HepG2 (cell line): ENCODE data around the gene P2RX6. TPM values are rescaled to one million over a fixed set of nuclear protein-coding genes. Genes with fewer than 3 reads are reported as not detected.

Experiments used
- ATAC-seq: fragments of 200-7000 bp; cut with Tn5 transposase; 3 replicates; pipeline ENCODE4 v1.9.1; 2020; ENCODE audit warnings: mild to moderate bottlenecking, moderate library complexity
- BruUV-seq: library from RNA; stranded (reverse); fragments of 400-500 nt; replicated peaks from 2 replicates; lab custom pipeline; 2021; lab: Mats Ljungman, UMichigan
- CTCF ChIA-PET: fragments of 300-600 bp; formaldehyde crosslinking; extraction: SDS; loops from one replicate; lab custom pipeline; 2021; ENCODE audit warnings: low total read pairs, inconsistent platforms, low intra/inter-chr PET ratio; lab: Yijun Ruan, JAX
- POLR2A ChIA-PET: fragments of 350-600 bp; sonication (Branson Sonifier 250); formaldehyde crosslinking; loops from one replicate; lab custom pipeline; 2020; ENCODE audit warnings: antibody characterized with exemption, inconsistent platforms; lab: Yijun Ruan, JAX
- DNase-seq: peaks from one replicate; pipeline ENCODE4 v3.0.0-alpha.2; 2015; ENCODE audit warnings: low spot score
- FAIRE-seq: peaks from 3 replicates; lab custom pipeline; 2011; peaks lifted over from hg19 to GRCh38; lab: Jason Lieb, UNC
- H2AFZ ChIP-seq: one replicate; pipeline ENCODE4 v1.6.1; 2011; ENCODE audit warnings: low read length, inconsistent platforms
- H3K27ac ChIP-seq: fragments of 300-600 bp; 3 replicates; pipeline ENCODE4 v1.8.0; 2011; ENCODE audit warnings: mixed run types, mild to moderate bottlenecking, mixed read lengths, low read length, inconsistent platforms; ENCODE audit not compliant: insufficient read depth; ENCODE audit errors: extremely low read length
- H3K27me3 ChIP-seq, 2 experiments: fragments of 200-600 bp in 1 of 2; 2 replicates in 1 of 2; 3 replicates in 1 of 2; pipeline versions ENCODE4 v1.6.0 to v1.8.0; 2011; ENCODE audit warnings: low read length in 2 of 2, mild to moderate bottlenecking in 2 of 2, moderate library complexity in 2 of 2, inconsistent platforms in 1 of 2; ENCODE audit not compliant: insufficient read depth in 2 of 2, control insufficient read depth in 1 of 2
- H3K36me3 ChIP-seq, 2 experiments: fragments of 200-600 bp in 1 of 2; replicated peaks in 1 of 2; 2 replicates in 1 of 2; 3 replicates in 1 of 2; pipeline versions ENCODE4 v1.5.1 to v1.8.0; 2011; ENCODE audit warnings: low read length in 2 of 2, inconsistent platforms in 1 of 2; ENCODE audit not compliant: insufficient read depth in 2 of 2, control insufficient read depth in 1 of 2
- H3K4me1 ChIP-seq: 2 replicates; pipeline ENCODE4 v1.5.1; 2012; ENCODE audit warnings: low read length, inconsistent platforms; ENCODE audit not compliant: insufficient read depth
- H3K4me2 ChIP-seq: 2 replicates; pipeline ENCODE4 v1.6.0; 2011; ENCODE audit warnings: low read depth, low read length, inconsistent platforms
- H3K4me3 ChIP-seq, 3 experiments: fragments of 200-600 bp in 1 of 3; sonication (generic), shearing (Covaris generic) in 1 of 3; replicated peaks in 1 of 3; 2 replicates each; pipeline ENCODE4 v1.5.1; 2011 to 2016; ENCODE audit warnings: low read length in 3 of 3, inconsistent platforms in 2 of 3, low read depth in 2 of 3, mild to moderate bottlenecking in 2 of 3, control low read depth in 1 of 3, mixed read lengths in 1 of 3; ENCODE audit not compliant: insufficient read depth in 1 of 3
- H3K79me2 ChIP-seq: one replicate; pipeline ENCODE4 v1.6.1; 2011; ENCODE audit warnings: low read length, inconsistent platforms; ENCODE audit not compliant: insufficient read depth
- H3K9ac ChIP-seq: 2 replicates; pipeline ENCODE4 v1.6.0; 2011; ENCODE audit warnings: mild to moderate bottlenecking, low read depth, low read length, inconsistent platforms; ENCODE audit not compliant: insufficient read depth
- H3K9me3 ChIP-seq: 2 replicates; pipeline ENCODE4 v1.5.1; 2012; ENCODE audit warnings: mild to moderate bottlenecking, low read length
- H4K20me1 ChIP-seq: 2 replicates; pipeline ENCODE4 v1.6.0; 2011; ENCODE audit warnings: inconsistent platforms, mild to moderate bottlenecking, low read length, moderate library complexity; ENCODE audit not compliant: insufficient read depth
- CEBPB ChIP-seq: IDR thresholded peaks from 2 replicates; pipeline ENCODE4 v1.6.1; 2011; ENCODE audit warnings: low read depth, low read length, improper control_type of control experiment, borderline replicate concordance
- CEBPG ChIP-seq: IDR thresholded peaks from 2 replicates; pipeline ENCODE4 v1.6.1; 2016
- FOXK2 ChIP-seq: fragments of 450-650 bp; IDR thresholded peaks from 2 replicates; pipeline ENCODE4 v1.6.1; 2016
- NFKBIZ ChIP-seq: IDR thresholded peaks from 2 replicates; pipeline ENCODE4 v1.6.1; 2018; ENCODE audit warnings: missing genetic modification reagents, missing compliant biosample characterization
- STAG1 ChIP-seq: sonication (generic); formaldehyde crosslinking; IDR thresholded peaks from 2 replicates; pipeline ENCODE4 v1.4.0; 2020; ENCODE audit warnings: missing genetic modification reagents
- XRCC5 ChIP-seq: fragments of 200-400 bp; formaldehyde crosslinking; optimal IDR thresholded peaks from 2 replicates; pipeline ENCODE3; 2017; ENCODE audit warnings: mild to moderate bottlenecking, low read length
- ZFX ChIP-seq: sonication (generic); formaldehyde crosslinking; IDR thresholded peaks from 2 replicates; pipeline ENCODE4 v1.4.0; 2020; ENCODE audit warnings: mild to moderate bottlenecking, low read depth, missing genetic modification reagents, moderate library complexity
- ZFY ChIP-seq: sonication (generic); formaldehyde crosslinking; IDR thresholded peaks from 2 replicates; pipeline ENCODE4 v1.4.0; 2020; ENCODE audit warnings: missing genetic modification reagents
- ZNF543 ChIP-seq: sonication (generic); formaldehyde crosslinking; IDR thresholded peaks from 2 replicates; pipeline ENCODE4 v1.4.0; 2020; ENCODE audit warnings: mild to moderate bottlenecking, missing genetic modification reagents
- ZNF567 ChIP-seq: sonication (generic); formaldehyde crosslinking; IDR thresholded peaks from 2 replicates; pipeline ENCODE4 v1.8.1; 2023; ENCODE audit warnings: mild to moderate bottlenecking, missing genetic modification reagents, borderline replicate concordance
- WGBS: methylation state at CpG from one replicate; pipeline ENCODE4 v1.1.6; 2017; ENCODE audit warnings: low lambda C conversion rate; 5-methylcytosine and 5-hydroxymethylcytosine counted together
- in situ Hi-C: cut with HindIII; loops from 2 replicates; pipeline ENCODE4 v1.10.0; 2017; ENCODE audit warnings: low pct_unique_long_range_greater_than_20kb; ENCODE audit not compliant: extremely low pct_ligation_motif_present
- intact Hi-C: fragments of 100-400 bp; cut with micrococcal nuclease; formaldehyde crosslinking; loops from one replicate; pipeline ENCODE4 v1.10.0; 2022; ENCODE audit not compliant: unreplicated experiment
- polyA plus RNA-seq, 8 experiments: library from polyadenylated mRNA; depleted of rRNA in 3 of 8; stranded (reverse) in 7 of 8; unstranded in 1 of 8; fragments of >200 nt; fragmentation: Illumina TruSeq in 4 of 8; extraction: Trizol in 4 of 8; gene quantifications; 2 replicates each; pipeline versions ENCODE4 v1.2.1 to v1.2.3, GENCODE V29; 2011 to 2016; ENCODE audit warnings: low read depth in 4 of 8, missing spikeins in 1 of 8, mixed read lengths in 1 of 8; ENCODE audit not compliant: insufficient read depth in 1 of 8
- total RNA-seq, 5 experiments: library from RNA; depleted of rRNA; stranded (reverse); fragments of >200 nt; fragmentation: Illumina TruSeq; extraction: Trizol; gene quantifications; 2 replicates each; pipeline ENCODE4 v1.2.3, GENCODE V29; 2016; ENCODE audit warnings: low read depth in 1 of 5
- TF ChIP-seq, protein P1 (sequence below): sonication (generic); formaldehyde crosslinking; IDR thresholded peaks from 2 replicates; pipeline ENCODE4 v1.4.0; 2020; ENCODE audit warnings: missing genetic modification reagents
- TF ChIP-seq, protein P2 (sequence below): sonication (generic); formaldehyde crosslinking; IDR thresholded peaks from 2 replicates; pipeline ENCODE4 v1.5.0; 2020; ENCODE audit warnings: mild to moderate bottlenecking, missing genetic modification reagents, moderate library complexity

P2RX6 gene
- total and polyA plus RNA-seq, 2 of the 13 experiments (the other 11 are each of a cell fraction or from before 2014, with no cell fraction given) = 0.04 to 0.12 TPM

DNA sequence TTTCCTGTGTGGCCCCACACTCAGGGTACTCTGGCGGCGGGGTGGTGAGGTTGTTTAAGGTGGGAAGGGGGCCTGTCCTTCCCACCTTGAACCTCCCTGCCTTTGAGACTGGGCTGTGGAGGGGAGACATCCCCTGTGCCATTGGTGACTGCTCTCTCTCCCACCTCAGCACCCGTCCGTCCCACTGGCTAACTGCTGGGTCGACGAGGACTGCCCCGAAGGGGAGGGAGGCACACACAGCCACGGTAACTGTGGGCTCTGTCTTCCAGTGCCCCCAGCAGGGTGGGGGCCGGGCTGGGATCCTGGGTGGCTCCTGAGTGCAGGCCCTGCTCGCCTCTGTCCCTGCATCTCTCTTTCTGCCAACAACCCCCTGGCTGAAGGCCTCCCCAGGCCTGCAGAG lies 7.5 kb downstream of the P2RX6 start:
- POLR2A ChIA-PET = no interaction called here
- H3K27me3 ChIP-seq = peaks cover 4 to 41% of the 10 kb centered on the region in 2 experiments; a peak in 4 of 5 replicates
- H3K36me3 ChIP-seq = no peaks in the 10 kb centered on the region
- peak; percentile 13 for ATAC-seq
- no peaks in the 10 kb centered on the region for H4K20me1 ChIP-seq
- BruUV-seq = no TSS peak
- H3K4me3 ChIP-seq = no peak overlapping the region
- CTCF ChIA-PET = no interaction called here
- no peak for FAIRE-seq
- no peak overlapping the region for H3K9ac ChIP-seq
- no peak overlapping the region for H3K4me2 ChIP-seq
- no peaks in the 10 kb centered on the region for H3K79me2 ChIP-seq
- intact Hi-C loops (no loop called here), in situ Hi-C loops (no loop called here)
- 91% methylated on average over 2 of the region's 10 CpGs for WGBS
- H3K4me1 ChIP-seq = peaks cover 14% of the 10 kb centered on the region
- H2AFZ ChIP-seq = no peak overlapping the region
- TF ChIP-seq, protein P1, sequence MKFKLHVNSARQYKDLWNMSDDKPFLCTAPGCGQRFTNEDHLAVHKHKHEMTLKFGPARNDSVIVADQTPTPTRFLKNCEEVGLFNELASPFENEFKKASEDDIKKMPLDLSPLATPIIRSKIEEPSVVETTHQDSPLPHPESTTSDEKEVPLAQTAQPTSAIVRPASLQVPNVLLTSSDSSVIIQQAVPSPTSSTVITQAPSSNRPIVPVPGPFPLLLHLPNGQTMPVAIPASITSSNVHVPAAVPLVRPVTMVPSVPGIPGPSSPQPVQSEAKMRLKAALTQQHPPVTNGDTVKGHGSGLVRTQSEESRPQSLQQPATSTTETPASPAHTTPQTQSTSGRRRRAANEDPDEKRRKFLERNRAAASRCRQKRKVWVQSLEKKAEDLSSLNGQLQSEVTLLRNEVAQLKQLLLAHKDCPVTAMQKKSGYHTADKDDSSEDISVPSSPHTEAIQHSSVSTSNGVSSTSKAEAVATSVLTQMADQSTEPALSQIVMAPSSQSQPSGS (CRISPR knock-in tag) = no peak
- no peak for TF ChIP-seq CEBPB
- H3K27ac ChIP-seq = no peak overlapping the region
- DNase-seq = no peak
- H3K9me3 ChIP-seq = no peaks in the 10 kb centered on the region

DNA sequence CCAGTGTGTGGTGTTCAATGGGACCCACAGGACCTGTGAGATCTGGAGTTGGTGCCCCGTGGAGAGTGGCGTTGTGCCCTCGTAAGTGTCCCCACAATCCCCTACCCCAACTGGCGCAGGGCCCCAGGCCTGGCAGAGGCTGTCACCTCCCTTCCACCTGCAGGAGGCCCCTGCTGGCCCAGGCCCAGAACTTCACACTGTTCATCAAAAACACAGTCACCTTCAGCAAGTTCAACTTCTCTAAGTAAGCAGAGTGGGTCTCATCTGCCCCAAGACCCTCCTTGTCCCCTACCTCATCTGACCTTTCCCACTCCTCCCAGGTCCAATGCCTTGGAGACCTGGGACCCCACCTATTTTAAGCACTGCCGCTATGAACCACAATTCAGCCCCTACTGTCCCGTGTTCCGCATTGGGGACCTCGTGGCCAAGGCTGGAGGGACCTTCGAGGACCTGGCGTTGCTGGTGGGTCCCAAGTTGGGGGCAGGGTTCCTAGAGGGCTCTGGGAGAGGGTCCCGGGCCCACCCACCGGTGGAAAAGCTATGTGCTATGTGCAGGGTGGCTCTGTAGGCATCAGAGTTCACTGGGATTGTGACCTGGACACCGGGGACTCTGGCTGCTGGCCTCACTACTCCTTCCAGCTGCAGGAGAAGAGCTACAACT lies 8.1 kb downstream of the P2RX6 start:
- Histone ChIP-seq H3K79me2 (no peaks in the 10 kb centered on the region), H3K4me2 (no peak overlapping the region), H2AFZ (no peak overlapping the region), H3K9ac (no peak overlapping the region), H3K36me3 (no peaks in the 10 kb centered on the region), H3K4me1 (peaks cover 14% of the 10 kb centered on the region), H3K9me3 (no peaks in the 10 kb centered on the region), H3K4me3 (no peak overlapping the region), H4K20me1 (no peaks in the 10 kb centered on the region), H3K27me3 (peaks cover 5 to 43% of the 10 kb centered on the region in 2 experiments; a peak in 4 of 5 replicates), H3K27ac (no peak overlapping the region)
- TF ChIP-seq CEBPG (CRISPR knock-in tag) (no peak), XRCC5 (peak; percentile 31), FOXK2 (no peak), STAG1 (CRISPR knock-in tag) (0 out of 2 replicates have a peak, but pooled peaks have one; percentile 10), ZNF543 (CRISPR knock-in tag) (no peak), ZNF567 (CRISPR knock-in tag) (no peak), NFKBIZ (CRISPR knock-in tag) (no peak), ZFX (CRISPR knock-in tag) (0 out of 2 replicates have a peak, but pooled peaks have one; percentile 23), ZFY (CRISPR knock-in tag) (0 out of 2 replicates have a peak, but pooled peaks have one; percentile 36)
- TF ChIP-seq, protein P2, sequence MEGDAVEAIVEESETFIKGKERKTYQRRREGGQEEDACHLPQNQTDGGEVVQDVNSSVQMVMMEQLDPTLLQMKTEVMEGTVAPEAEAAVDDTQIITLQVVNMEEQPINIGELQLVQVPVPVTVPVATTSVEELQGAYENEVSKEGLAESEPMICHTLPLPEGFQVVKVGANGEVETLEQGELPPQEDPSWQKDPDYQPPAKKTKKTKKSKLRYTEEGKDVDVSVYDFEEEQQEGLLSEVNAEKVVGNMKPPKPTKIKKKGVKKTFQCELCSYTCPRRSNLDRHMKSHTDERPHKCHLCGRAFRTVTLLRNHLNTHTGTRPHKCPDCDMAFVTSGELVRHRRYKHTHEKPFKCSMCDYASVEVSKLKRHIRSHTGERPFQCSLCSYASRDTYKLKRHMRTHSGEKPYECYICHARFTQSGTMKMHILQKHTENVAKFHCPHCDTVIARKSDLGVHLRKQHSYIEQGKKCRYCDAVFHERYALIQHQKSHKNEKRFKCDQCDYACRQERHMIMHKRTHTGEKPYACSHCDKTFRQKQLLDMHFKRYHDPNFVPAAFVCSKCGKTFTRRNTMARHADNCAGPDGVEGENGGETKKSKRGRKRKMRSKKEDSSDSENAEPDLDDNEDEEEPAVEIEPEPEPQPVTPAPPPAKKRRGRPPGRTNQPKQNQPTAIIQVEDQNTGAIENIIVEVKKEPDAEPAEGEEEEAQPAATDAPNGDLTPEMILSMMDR (CRISPR knock-in tag) = peak; percentile 40
- ChIA-PET POLR2A (no interaction called here), CTCF (no interaction called here)
- FAIRE-seq (no peak), DNase-seq (no peak), ATAC-seq (peak; percentile 74)
- BruUV-seq = no TSS peak
- intact Hi-C loops (no loop called here), in situ Hi-C loops (no loop called here)
- WGBS = 24% methylated on average over 12 of the region's 13 CpGs
